Left lung (tissue), 14 donors: ENCODE measurements around the gene ETS2. TPM values are rescaled to one million over a fixed set of nuclear protein-coding genes. Genes with fewer than 3 reads are reported as not detected.

Source experiments
- ATAC-seq: fragments of 200-7000 bp; cut with Tn5 transposase; one replicate; pipeline ENCODE4 v1.9.1; 2020; ENCODE audit warnings: moderate library complexity
- DNase-seq, 4 donors: peaks; one replicate each; pipeline ENCODE4 v3.0.0-alpha.2; 2013 to 2020
- H3K27ac ChIP-seq, 2 donors: fragments of 200-600 bp; sonication (generic) in 1 of 2; one replicate each; pipeline versions ENCODE4 v1.5.0 to v1.8.0; 2020 to 2021
- H3K27me3 ChIP-seq, 2 donors: fragments of 200-600 bp; sonication (generic) in 1 of 2; one replicate each; pipeline versions ENCODE4 v1.5.0 to v1.8.0; 2020 to 2021
- H3K36me3 ChIP-seq, 2 donors: fragments of 200-600 bp; sonication (generic) in 1 of 2; one replicate each; pipeline versions ENCODE4 v1.5.0 to v1.8.0; 2020 to 2021
- H3K4me1 ChIP-seq, 2 donors: fragments of 200-600 bp; one replicate each; pipeline ENCODE4 v1.8.0; 2021
- H3K4me3 ChIP-seq, 2 donors: fragments of 200-600 bp; sonication (generic) in 1 of 2; one replicate each; pipeline versions ENCODE4 v1.5.0 to v1.8.0; 2020 to 2021; ENCODE audit warnings: mild to moderate bottlenecking in 1 of 2
- H3K9me3 ChIP-seq, 2 donors: fragments of 200-600 bp; sonication (generic) in 1 of 2; one replicate each; pipeline versions ENCODE4 v1.5.0 to v1.8.0; 2020 to 2021
- CTCF ChIP-seq, 2 donors: fragments of 200-600 bp; sonication (generic) in 1 of 2; IDR thresholded peaks; one replicate each; pipeline versions ENCODE4 v1.5.0 to v1.8.0; 2021; ENCODE audit warnings: antibody characterized with exemption in 2 of 2
- intact Hi-C, 2 donors: fragments of 100-400 bp; cut with DNase I; formaldehyde crosslinking; loops; one replicate each; pipeline versions ENCODE4 v1.11.2 to v1.14.2; 2022
- long read RNA-seq, 12 donors: library from polyadenylated mRNA in 2 of 12; unstranded in 2 of 12; transcript quantifications; one replicate each; pipeline ENCODE4 v2.0.0 and lab custom pipeline, GENCODE V29; 2019 to 2026
- polyA plus RNA-seq, 6 donors: library from polyadenylated mRNA; unstranded; fragments of 120-200 nt; gene quantifications; one replicate each; pipeline ENCODE4 v1.2.1, GENCODE V29; 2013; ENCODE audit not compliant: insufficient read length in 6 of 6
- total RNA-seq, 2 donors: library from RNA; stranded (reverse); fragmentation: NEBNext Ultra II Directional; extraction: Animal tissue kit (Norgen Biotek cat#: 25700); gene quantifications; one replicate each; pipeline ENCODE4 v1.2.1, GENCODE V29; 2021
- donor health status: DM: no; HTN: yes; CAD: no.
- donor health status: DM: no; HTN: no; CAD: no.

The ETS2 gene
- total RNA-seq (100 to 1,000 TPM in 1 of 2 donors, 10 to 100 TPM in 1; 93.2 to 129 TPM), polyA plus RNA-seq (100 to 1,000 TPM; 153 to 199 (median 165) TPM)
- long read RNA-seq, donor 1, transcript ETS2-202 (10 exons, 3,766 nt), result major isoform, 56 of 142 reads
- long read RNA-seq, donor 1, partial matches to known transcripts, result 86 of 142 reads
- long read RNA-seq, donor 1, other reads (novel, unspliced or antisense), result 0 of 142 reads
- long read RNA-seq, donor 2, transcript ETS2-202 (10 exons, 3,766 nt), result major isoform, 28 of 161 reads
- long read RNA-seq, donor 2, partial matches to known transcripts, result 133 of 161 reads
- long read RNA-seq, donor 2, other reads (novel, unspliced or antisense), result 0 of 161 reads
- long read RNA-seq, donor 3, transcript ETS2-202 (10 exons, 3,766 nt), result major isoform, 29 of 43 reads
- long read RNA-seq, donor 3, partial matches to known transcripts, result 14 of 43 reads
- long read RNA-seq, donor 3, other reads (novel, unspliced or antisense), result 0 of 43 reads
- long read RNA-seq, donor 4, transcript ETS2-202 (10 exons, 3,766 nt), result major isoform, 5 of 24 reads
- long read RNA-seq, donor 4, partial matches to known transcripts, result 16 of 24 reads
- long read RNA-seq, donor 4, other reads (novel, unspliced or antisense), result 3 of 24 reads
- long read RNA-seq, donor 5, transcript ETS2-202 (10 exons, 3,766 nt), result major isoform, 36 of 120 reads
- long read RNA-seq, donor 5, partial matches to known transcripts, result 84 of 120 reads
- long read RNA-seq, donor 5, other reads (novel, unspliced or antisense), result 0 of 120 reads
- long read RNA-seq, donor 6, transcript ETS2-202 (10 exons, 3,766 nt), result major isoform, 29 of 51 reads
- long read RNA-seq, donor 6, partial matches to known transcripts, result 22 of 51 reads
- long read RNA-seq, donor 6, other reads (novel, unspliced or antisense), result 0 of 51 reads
- long read RNA-seq, donor 7, transcript ETS2-202 (10 exons, 3,766 nt), result major isoform, 21 of 27 reads
- long read RNA-seq, donor 7, partial matches to known transcripts, result 6 of 27 reads
- long read RNA-seq, donor 7, other reads (novel, unspliced or antisense), result 0 of 27 reads
- long read RNA-seq, donor 8, transcript ETS2-202 (10 exons, 3,766 nt), result major isoform, 45 of 69 reads
- long read RNA-seq, donor 8, partial matches to known transcripts, result 24 of 69 reads
- long read RNA-seq, donor 8, other reads (novel, unspliced or antisense), result 0 of 69 reads
- long read RNA-seq, donor 9, result 0 reads
- long read RNA-seq, donor 10, partial matches to known transcripts, result 11 of 13 reads
- long read RNA-seq, donor 10, other reads (novel, unspliced or antisense), result 0 of 13 reads
- long read RNA-seq, donor 11, transcript ETS2-202 (10 exons, 3,766 nt), result major isoform, 8 of 8 reads
- long read RNA-seq, donor 11, partial matches to known transcripts, result 0 of 8 reads
- long read RNA-seq, donor 11, other reads (novel, unspliced or antisense), result 0 of 8 reads
- long read RNA-seq, donor 12, transcript ETS2-202 (10 exons, 3,766 nt), result major isoform, 37 of 142 reads
- long read RNA-seq, donor 12, partial matches to known transcripts, result 105 of 142 reads
- long read RNA-seq, donor 12, other reads (novel, unspliced or antisense), result 0 of 142 reads

- H3K9me3 ChIP-seq, result no peaks in the 10 kb centered on the region
- H3K36me3 ChIP-seq, result peaks cover 0 to 19% of the 10 kb centered on the region in 2 donors
- H3K4me1 ChIP-seq, result peaks cover 15 to 48% of the 10 kb centered on the region in 2 donors
- TF ChIP-seq CTCF (IDR thresholded peaks at IDR 0.05), result no peak
- ATAC-seq, result peak; percentile 83
- H3K4me3 ChIP-seq, result peak within 1 kb of the TSS; percentile 70 to 90
- peak; percentile 92 to 99 (median 96) for DNase-seq
- intact Hi-C loops, result loop anchor here in 1 of 2 donors (10.0 kb wide), 2 partner anchors 199 to 301 kb away; no protein-coding TSS in a partner anchor
- H3K27ac ChIP-seq, result peak within 1 kb of the TSS; percentile 96 to 97
- no peaks in the 10 kb centered on the region for H3K27me3 ChIP-seq
Measured at GRCh38 chr21:38805328-38806152, at the start of gene ETS2. Gene ETS2, plus strand, starts transcription at chr21:38805929. Its CDS starts 4,106 bp downstream, at chr21:38810035.

- intact Hi-C loops, result no loop called here
- ATAC-seq, result no peak
- no peak for DNase-seq
- peak overlapping the region in 1 of 2 donors; percentile 76 for H3K27ac ChIP-seq
- no peak overlapping the region for H3K4me3 ChIP-seq
- no peaks in the 10 kb centered on the region for H3K36me3 ChIP-seq
- TF ChIP-seq CTCF (IDR thresholded peaks at IDR 0.05), result no peak
- H3K9me3 ChIP-seq, result no peaks in the 10 kb centered on the region
- no peaks in the 10 kb centered on the region for H3K27me3 ChIP-seq
- H3K4me1 ChIP-seq, result peaks cover 14 to 67% of the 10 kb centered on the region in 2 donors
Measured at GRCh38 chr21:38756746-38757145, 49.0 kb upstream of the ETS2 start.

- no peaks in the 10 kb centered on the region for H3K27me3 ChIP-seq
- DNase-seq, result no peak
- H3K36me3 ChIP-seq, result no peaks in the 10 kb centered on the region
- H3K27ac ChIP-seq, result no peak overlapping the region
- H3K4me1 ChIP-seq, result peaks cover 7 to 50% of the 10 kb centered on the region in 2 donors
- H3K4me3 ChIP-seq, result no peak overlapping the region
- TF ChIP-seq CTCF (IDR thresholded peaks at IDR 0.05), result no peak
- intact Hi-C loops, result no loop called here
- H3K9me3 ChIP-seq, result no peaks in the 10 kb centered on the region
- no peak for ATAC-seq
Measured at GRCh38 chr21:38758501-38759214, 47.1 kb upstream of the ETS2 start.

GRCh38 chr21:38759413-38759812 lies 46.3 kb upstream of the ETS2 start:
- intact Hi-C loops, result no loop called here
- ATAC-seq, result no peak
- Histone ChIP-seq H3K9me3 (no peaks in the 10 kb centered on the region), H3K27me3 (no peaks in the 10 kb centered on the region), H3K4me1 (peaks cover 7 to 43% of the 10 kb centered on the region in 2 donors), H3K27ac (no peak overlapping the region), H3K36me3 (no peaks in the 10 kb centered on the region), H3K4me3 (no peak overlapping the region)
- DNase-seq, result no peak
- no peak for TF ChIP-seq CTCF (IDR thresholded peaks at IDR 0.05)
